Endothelial cell of umbilical vein (primary cell): ENCODE results near the gene RRP1B. TPM values are rescaled to one million over a fixed set of nuclear protein-coding genes. Genes with fewer than 3 reads are reported as not detected.

ENCODE experiments used
- Bru-seq: library from RNA; stranded (reverse); fragments of 400-500 nt; gene quantifications from one replicate; lab custom pipeline; 2021; lab: Mats Ljungman, UMichigan
- BruChase-seq, 2 experiments: library from RNA; stranded (reverse); fragments of 400-500 nt; gene quantifications; one replicate each; lab custom pipeline; 2021; lab: Mats Ljungman, UMichigan
- BruUV-seq: library from RNA; stranded (reverse); fragments of 400-500 nt; replicated peaks from 2 replicates; lab custom pipeline; 2021; lab: Mats Ljungman, UMichigan
- CTCF ChIA-PET: fragments of 300-600, 350-600 bp; sonication (Branson Sonifier 250); formaldehyde crosslinking; loops from one replicate; lab custom pipeline; 2021; ENCODE audit warnings: antibody characterized with exemption, inconsistent platforms; lab: Charles Lee
- POLR2A ChIA-PET: fragments of 300-600, 350-600 bp; sonication (Branson Sonifier 250); formaldehyde crosslinking; loops from one replicate; lab custom pipeline; 2021; ENCODE audit warnings: antibody characterized with exemption, inconsistent platforms; lab: Charles Lee
- DNase-seq: peaks from one replicate; pipeline ENCODE4 v3.0.0-alpha.2; 2011; ENCODE audit warnings: low read depth, low spot score
- FAIRE-seq: peaks from 2 replicates; lab custom pipeline; 2011; peaks lifted over from hg19 to GRCh38; lab: Jason Lieb, UNC
- H2AFZ ChIP-seq: 2 replicates; pipeline ENCODE4 v1.6.0; 2012; ENCODE audit warnings: low read depth, low read length, control low read depth, inconsistent platforms
- H3K27ac ChIP-seq: 2 replicates; pipeline ENCODE4 v1.5.1; 2011; ENCODE audit warnings: low read depth, mild to moderate bottlenecking, control low read depth, low read length, moderate library complexity; ENCODE audit not compliant: insufficient read depth
- H3K27me3 ChIP-seq, 2 experiments: 2 replicates each; pipeline versions ENCODE4 v1.6.0 to v1.6.1; 2011; ENCODE audit warnings: low read length in 2 of 2, mixed read lengths in 1 of 2; ENCODE audit not compliant: control insufficient read depth in 2 of 2, insufficient read depth in 2 of 2
- H3K36me3 ChIP-seq, 2 experiments: 2 replicates in 1 of 2; 3 replicates in 1 of 2; pipeline ENCODE4 v1.5.1; 2011; ENCODE audit warnings: low read length in 2 of 2, mild to moderate bottlenecking in 1 of 2, moderate library complexity in 1 of 2; ENCODE audit not compliant: control insufficient read depth in 2 of 2, insufficient read depth in 2 of 2; ENCODE audit errors: extremely low read depth in 1 of 2
- H3K4me1 ChIP-seq: 3 replicates; pipeline ENCODE4 v1.5.1; 2011; ENCODE audit warnings: mild to moderate bottlenecking, low read length; ENCODE audit not compliant: control insufficient read depth, insufficient read depth; ENCODE audit errors: extremely low read depth
- H3K4me2 ChIP-seq: 2 replicates; pipeline ENCODE4 v1.6.1; 2011; ENCODE audit warnings: low read length, control low read depth, mixed read lengths; ENCODE audit not compliant: insufficient read depth
- H3K4me3 ChIP-seq, 3 experiments: fragments of 200-600 bp in 1 of 3; sonication (generic), shearing (Covaris generic) in 1 of 3; replicated peaks in 1 of 3; 2 replicates each; pipeline ENCODE4 v1.5.1; 2011 to 2016; ENCODE audit warnings: control low read depth in 3 of 3, low read length in 3 of 3, mild to moderate bottlenecking in 2 of 3, inconsistent platforms in 1 of 3, low read depth in 1 of 3, moderate library complexity in 1 of 3; ENCODE audit not compliant: insufficient read depth in 1 of 3
- H3K79me2 ChIP-seq: 2 replicates; pipeline ENCODE4 v1.6.0; 2012; ENCODE audit warnings: low read length, inconsistent platforms; ENCODE audit not compliant: control insufficient read depth, insufficient read depth
- H3K9ac ChIP-seq: replicated peaks from 2 replicates; pipeline ENCODE3; 2011; ENCODE audit warnings: low read length, control low read depth; ENCODE audit not compliant: insufficient read depth; ENCODE audit errors: extremely low read depth
- H3K9me1 ChIP-seq: replicated peaks from 3 replicates; pipeline ENCODE4 v1.6.0; 2011; ENCODE audit warnings: mild to moderate bottlenecking, low read length; ENCODE audit not compliant: control insufficient read depth, insufficient read depth; ENCODE audit errors: extremely low read depth
- H3K9me3 ChIP-seq: replicated peaks from 2 replicates; pipeline ENCODE4 v1.5.1; 2012; ENCODE audit warnings: low read length, inconsistent platforms; ENCODE audit not compliant: control insufficient read depth, insufficient read depth
- H4K20me1 ChIP-seq: replicated peaks from 2 replicates; pipeline ENCODE3; 2011; ENCODE audit warnings: mild to moderate bottlenecking, low read length; ENCODE audit not compliant: control insufficient read depth, insufficient read depth; ENCODE audit errors: extremely low read depth
- EZH2 ChIP-seq: IDR thresholded peaks from 2 replicates; pipeline ENCODE4 v1.6.1; 2012; ENCODE audit warnings: borderline replicate concordance, low read depth, mild to moderate bottlenecking, moderate library complexity, low read length, inconsistent platforms; ENCODE audit not compliant: severe bottlenecking
- FOS ChIP-seq: IDR thresholded peaks from 2 replicates; pipeline ENCODE4 v1.6.1; 2011; ENCODE audit warnings: mild to moderate bottlenecking, low read length, moderate library complexity, borderline replicate concordance; ENCODE audit not compliant: insufficient read depth
- GATA2 ChIP-seq: IDR thresholded peaks from 2 replicates; pipeline ENCODE4 v1.7.0; 2011; ENCODE audit warnings: low read depth, mild to moderate bottlenecking, moderate library complexity, mixed read lengths, low read length; ENCODE audit not compliant: insufficient read length, insufficient read depth
- JUN ChIP-seq: IDR thresholded peaks from 2 replicates; pipeline ENCODE4 v1.6.1; 2011; ENCODE audit warnings: borderline replicate concordance, low read depth; ENCODE audit not compliant: insufficient read length, insufficient read depth
- MYC ChIP-seq: IDR thresholded peaks from one replicate; pipeline ENCODE4 v1.6.1; 2011; ENCODE audit warnings: mild to moderate bottlenecking, low read depth, low read length
- POLR2A ChIP-seq: IDR thresholded peaks from 2 replicates; pipeline ENCODE4 v1.6.1; 2012; ENCODE audit warnings: low read depth, mild to moderate bottlenecking, control low read depth, low read length
- POLR2AphosphoS5 ChIP-seq: IDR thresholded peaks from 2 replicates; pipeline ENCODE4 v1.6.1; 2012; ENCODE audit warnings: low read depth, mild to moderate bottlenecking, control low read depth, low read length, moderate library complexity; ENCODE audit not compliant: insufficient read depth
- dilution Hi-C: fragments of 300-500 bp; cut with MboI; formaldehyde crosslinking; loops from one replicate; pipeline ENCODE4 v1.15.0; 2019; ENCODE audit warnings: low sequenced_read_pairs; ENCODE audit not compliant: extremely low pct_ligation_motif_present
- intact Hi-C: fragments of 100-400 bp; cut with micrococcal nuclease; formaldehyde crosslinking; loops from one replicate; pipeline ENCODE4 v1.10.0; 2022
- long read RNA-seq: library from polyadenylated mRNA; stranded (forward); transcript quantifications from one replicate; pipeline ENCODE4 v2.0.0, GENCODE V29; 2021
- polyA minus RNA-seq, 3 experiments: library from RNA; depleted of rRNA, polyadenylated mRNA; stranded (reverse); fragments of >200 nt; gene quantifications; 1 replicate in 1 of 3; 2 replicates in 2 of 3; pipeline ENCODE4 v1.2.3, GENCODE V29; 2011
- polyA plus RNA-seq, 4 experiments: library from polyadenylated mRNA; depleted of rRNA in 3 of 4; stranded (reverse) in 3 of 4; unstranded in 1 of 4; fragments of >200 nt; gene quantifications; 2 replicates each; pipeline versions ENCODE4 v1.2.1 to v1.2.3, GENCODE V29; 2011 to 2012; ENCODE audit warnings: missing spikeins in 1 of 4
- total RNA-seq: library from RNA; stranded (reverse); gene quantifications from 2 replicates; pipeline ENCODE4 v1.2.3, GENCODE V29; 2021
- TF ChIP-seq, protein P1 (sequence below): IDR thresholded peaks from 2 replicates; pipeline ENCODE4 v1.6.1; 2011; ENCODE audit not compliant: insufficient read depth, insufficient read length
- TF ChIP-seq, protein P2 (sequence below), 2 donors: IDR thresholded peaks; 1 replicate in 1 of 2; 2 replicates in 1 of 2; pipeline ENCODE4 v1.5.1; 2011; ENCODE audit warnings: low read length in 2 of 2, mild to moderate bottlenecking in 2 of 2, moderate library complexity in 2 of 2, control low read depth in 1 of 2, inconsistent platforms in 1 of 2, low read depth in 1 of 2; ENCODE audit not compliant: insufficient read depth in 1 of 2; ENCODE audit errors: extremely low read depth in 1 of 2

RRP1B gene, protein sequence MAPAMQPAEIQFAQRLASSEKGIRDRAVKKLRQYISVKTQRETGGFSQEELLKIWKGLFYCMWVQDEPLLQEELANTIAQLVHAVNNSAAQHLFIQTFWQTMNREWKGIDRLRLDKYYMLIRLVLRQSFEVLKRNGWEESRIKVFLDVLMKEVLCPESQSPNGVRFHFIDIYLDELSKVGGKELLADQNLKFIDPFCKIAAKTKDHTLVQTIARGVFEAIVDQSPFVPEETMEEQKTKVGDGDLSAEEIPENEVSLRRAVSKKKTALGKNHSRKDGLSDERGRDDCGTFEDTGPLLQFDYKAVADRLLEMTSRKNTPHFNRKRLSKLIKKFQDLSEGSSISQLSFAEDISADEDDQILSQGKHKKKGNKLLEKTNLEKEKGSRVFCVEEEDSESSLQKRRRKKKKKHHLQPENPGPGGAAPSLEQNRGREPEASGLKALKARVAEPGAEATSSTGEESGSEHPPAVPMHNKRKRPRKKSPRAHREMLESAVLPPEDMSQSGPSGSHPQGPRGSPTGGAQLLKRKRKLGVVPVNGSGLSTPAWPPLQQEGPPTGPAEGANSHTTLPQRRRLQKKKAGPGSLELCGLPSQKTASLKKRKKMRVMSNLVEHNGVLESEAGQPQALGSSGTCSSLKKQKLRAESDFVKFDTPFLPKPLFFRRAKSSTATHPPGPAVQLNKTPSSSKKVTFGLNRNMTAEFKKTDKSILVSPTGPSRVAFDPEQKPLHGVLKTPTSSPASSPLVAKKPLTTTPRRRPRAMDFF
- total RNA-seq: 39.9 and 40.1 TPM in 2 replicates
- polyA plus RNA-seq: 11.6 and 13.0 TPM in 2 replicates
- 16.1 and 16.6 TPM in 2 replicates for polyA plus RNA-seq (2011; cell fraction: cytosol; rRNA removed)
- 18.7 and 22.4 TPM in 2 replicates for polyA plus RNA-seq (2011; cell fraction: nucleus; rRNA removed)
- polyA plus RNA-seq (2012): 28.5 and 31.5 TPM in 2 replicates
- polyA minus RNA-seq: 22.3 and 22.7 TPM in 2 replicates
- 32.8 TPM for polyA minus RNA-seq (2011; cell fraction: cytosol; rRNA and poly(A)+ RNA removed)
- 11.1 and 11.7 TPM in 2 replicates for polyA minus RNA-seq (2011; cell fraction: nucleus; rRNA and poly(A)+ RNA removed)
- percentile 84 among the genes with signal in this experiment for Bru-seq, nascent RNA
- BruChase-seq, experiment 1, labeled RNA remaining after a 6-hour chase: percentile 93 among the genes with signal in this experiment
- percentile 93 among the genes with signal in this experiment for BruChase-seq, experiment 2, labeled RNA remaining after a 2-hour chase
- long read RNA-seq, partial matches to known transcripts: 10 of 29 reads
- long read RNA-seq, other reads (novel, unspliced or antisense): 19 of 29 reads

DNA sequence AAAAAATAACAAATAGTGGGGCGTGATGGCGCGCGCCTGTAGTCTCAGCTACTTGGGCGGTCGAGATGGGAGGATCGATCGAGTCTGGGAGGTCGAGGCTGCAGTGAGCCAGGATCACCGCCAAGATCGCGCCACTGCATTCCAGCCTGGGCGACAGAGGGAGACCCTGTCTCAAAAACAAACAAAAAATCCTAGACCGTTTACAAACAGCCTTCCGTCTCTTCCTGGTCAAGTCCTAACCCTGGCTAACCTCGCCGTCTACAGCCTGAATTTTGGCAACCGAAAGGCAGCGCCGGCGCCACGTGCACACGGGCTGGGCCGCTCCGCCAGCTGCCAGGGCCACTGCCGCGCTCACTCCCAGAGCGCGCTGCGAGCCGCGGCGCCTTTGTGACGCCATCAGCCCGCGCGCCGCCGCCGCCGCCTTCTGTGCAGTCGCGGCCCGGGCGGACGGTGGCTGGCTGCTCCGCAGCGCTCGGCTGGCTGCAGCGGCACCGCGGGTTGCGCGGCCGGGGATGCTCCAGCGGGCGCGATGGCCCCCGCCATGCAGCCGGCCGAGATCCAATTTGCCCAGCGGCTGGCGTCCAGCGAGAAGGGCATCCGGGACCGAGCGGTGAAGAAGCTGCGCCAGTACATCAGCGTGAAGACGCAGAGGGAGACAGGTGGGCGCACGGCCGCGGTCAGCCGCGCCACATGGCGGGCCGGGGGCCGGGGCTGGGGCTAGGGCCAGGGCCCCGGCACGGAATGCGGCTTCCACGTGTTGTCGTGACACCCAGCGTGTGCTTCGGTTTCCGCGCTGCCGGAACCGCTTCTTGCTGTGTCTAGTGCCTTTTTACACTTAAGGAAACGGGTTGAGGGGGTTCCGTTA is at the start of gene RRP1B, which contains the start of gene HSF2BP:
RRP1B (plus strand) TSS at position 425 of the 865 bp plus-strand sequence; CDS start at position 530, 105 bp downstream.
HSF2BP (minus strand) TSS at position 353 of the 865 bp plus-strand sequence. CDS start 1,392 bp downstream, outside the sequence.
- DNase-seq (peak; percentile 80), FAIRE-seq (peak; percentile 35)
- peak within 1 kb of the TSS; percentile 92 for H3K9ac ChIP-seq
- no peaks in the 10 kb centered on the region for H3K9me1 ChIP-seq
- H3K4me1 ChIP-seq: peaks cover 55% of the 10 kb centered on the region
- no peaks in the 10 kb centered on the region for H3K27me3 ChIP-seq
- no peaks in the 10 kb centered on the region for H3K9me3 ChIP-seq
- peaks cover 6 to 9% of the 10 kb centered on the region in 2 experiments for H3K36me3 ChIP-seq
- dilution Hi-C loops (no loop called here), intact Hi-C loops (loop anchor here (5.0 kb wide), 1 partner anchor 327 kb away; no protein-coding TSS in a partner anchor)
- peaks cover 45% of the 10 kb centered on the region for H3K79me2 ChIP-seq
- peak within 1 kb of the TSS; percentile 80 for H3K4me2 ChIP-seq
- TSS peak; percentile 75 for BruUV-seq
- ChIA-PET CTCF (interaction anchor here (1.6 kb wide), 1 partner anchor 69 kb away, joined by 3 read pairs; no protein-coding TSS in a partner anchor), POLR2A (no interaction called here)
- peak within 1 kb of the TSS; percentile 85 to 94 (median 92) for H3K4me3 ChIP-seq
- H3K27ac ChIP-seq: peak within 1 kb of the TSS; percentile 77
- no peaks in the 10 kb centered on the region for H4K20me1 ChIP-seq
- TF ChIP-seq FOS (no peak), GATA2 (no peak), MYC (peak; percentile 84), EZH2 (no peak), POLR2A (peak; percentile 86), POLR2AphosphoS5 (peak; percentile 96), JUN (no peak)
- TF ChIP-seq, protein P1, sequence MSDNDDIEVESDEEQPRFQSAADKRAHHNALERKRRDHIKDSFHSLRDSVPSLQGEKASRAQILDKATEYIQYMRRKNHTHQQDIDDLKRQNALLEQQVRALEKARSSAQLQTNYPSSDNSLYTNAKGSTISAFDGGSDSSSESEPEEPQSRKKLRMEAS: peak; percentile 91
- TF ChIP-seq, protein P2, sequence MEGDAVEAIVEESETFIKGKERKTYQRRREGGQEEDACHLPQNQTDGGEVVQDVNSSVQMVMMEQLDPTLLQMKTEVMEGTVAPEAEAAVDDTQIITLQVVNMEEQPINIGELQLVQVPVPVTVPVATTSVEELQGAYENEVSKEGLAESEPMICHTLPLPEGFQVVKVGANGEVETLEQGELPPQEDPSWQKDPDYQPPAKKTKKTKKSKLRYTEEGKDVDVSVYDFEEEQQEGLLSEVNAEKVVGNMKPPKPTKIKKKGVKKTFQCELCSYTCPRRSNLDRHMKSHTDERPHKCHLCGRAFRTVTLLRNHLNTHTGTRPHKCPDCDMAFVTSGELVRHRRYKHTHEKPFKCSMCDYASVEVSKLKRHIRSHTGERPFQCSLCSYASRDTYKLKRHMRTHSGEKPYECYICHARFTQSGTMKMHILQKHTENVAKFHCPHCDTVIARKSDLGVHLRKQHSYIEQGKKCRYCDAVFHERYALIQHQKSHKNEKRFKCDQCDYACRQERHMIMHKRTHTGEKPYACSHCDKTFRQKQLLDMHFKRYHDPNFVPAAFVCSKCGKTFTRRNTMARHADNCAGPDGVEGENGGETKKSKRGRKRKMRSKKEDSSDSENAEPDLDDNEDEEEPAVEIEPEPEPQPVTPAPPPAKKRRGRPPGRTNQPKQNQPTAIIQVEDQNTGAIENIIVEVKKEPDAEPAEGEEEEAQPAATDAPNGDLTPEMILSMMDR (IDR thresholded peaks at IDR 0.05; ENCODE audit: extremely low read depth in 1 of 2, insufficient read depth in 1 of 2, low read depth in 1 of 2, low read length in 2 of 2): no peak
- peak within 1 kb of the TSS; percentile 74 for H2AFZ ChIP-seq
